LNCaP clone FGC (cell line): ENCODE results near the gene CAMK2G.
A peak's percentile ranks its signal among the peaks of the same experiment; 100 is the strongest.
"Not testable (repeated sequence)": the region's sequence is repeated elsewhere in the genome, so short reads cannot be mapped to it uniquely, and the experiment has no call there.

Experiments
- DNase-seq: peaks from one replicate; pipeline ENCODE4 v3.0.0-alpha.2; 2011; ENCODE audit warnings: low read depth
- H3K4me3 ChIP-seq: 2 replicates; pipeline ENCODE4 v1.5.1; 2011; ENCODE audit warnings: mild to moderate bottlenecking, low read depth, low read length, control low read depth
- TF ChIP-seq, protein P1 (sequence below): IDR thresholded peaks from 2 replicates; pipeline ENCODE4 v1.5.1; 2012; ENCODE audit warnings: mild to moderate bottlenecking; ENCODE audit not compliant: control insufficient read depth, insufficient read depth; ENCODE audit errors: extremely low read depth

CAMK2G gene

DNA sequence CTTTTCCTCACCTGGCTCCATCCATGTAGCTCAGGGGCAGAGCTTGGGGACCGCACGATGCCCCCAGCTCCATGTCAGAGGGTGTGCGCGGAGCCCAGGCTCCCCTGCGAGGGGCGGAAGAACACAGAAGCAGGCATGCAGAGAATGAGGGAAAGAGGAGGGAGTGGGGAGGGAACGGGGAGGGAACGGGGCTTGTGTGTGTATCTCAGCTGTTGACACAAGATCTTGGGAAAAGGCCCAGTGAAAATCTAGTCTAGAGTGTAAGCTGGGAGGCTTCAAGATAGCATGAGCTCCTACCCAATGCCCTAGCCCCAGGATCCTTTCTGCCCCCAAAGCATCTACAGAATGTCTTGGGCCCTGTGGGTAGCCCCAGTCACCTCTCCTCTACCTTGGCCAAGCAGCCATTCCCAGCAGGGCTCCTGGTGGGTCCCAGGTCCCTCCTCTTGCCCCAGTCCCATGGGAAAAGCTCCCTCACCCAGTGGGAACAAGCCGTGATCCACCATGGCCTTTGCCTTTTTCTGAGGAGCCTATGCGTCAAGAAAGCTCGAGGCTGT lies 37.9 kb downstream of the CAMK2G start:
- DNase-seq: no peak
- no peak overlapping the region for H3K4me3 ChIP-seq
- TF ChIP-seq, protein P1, sequence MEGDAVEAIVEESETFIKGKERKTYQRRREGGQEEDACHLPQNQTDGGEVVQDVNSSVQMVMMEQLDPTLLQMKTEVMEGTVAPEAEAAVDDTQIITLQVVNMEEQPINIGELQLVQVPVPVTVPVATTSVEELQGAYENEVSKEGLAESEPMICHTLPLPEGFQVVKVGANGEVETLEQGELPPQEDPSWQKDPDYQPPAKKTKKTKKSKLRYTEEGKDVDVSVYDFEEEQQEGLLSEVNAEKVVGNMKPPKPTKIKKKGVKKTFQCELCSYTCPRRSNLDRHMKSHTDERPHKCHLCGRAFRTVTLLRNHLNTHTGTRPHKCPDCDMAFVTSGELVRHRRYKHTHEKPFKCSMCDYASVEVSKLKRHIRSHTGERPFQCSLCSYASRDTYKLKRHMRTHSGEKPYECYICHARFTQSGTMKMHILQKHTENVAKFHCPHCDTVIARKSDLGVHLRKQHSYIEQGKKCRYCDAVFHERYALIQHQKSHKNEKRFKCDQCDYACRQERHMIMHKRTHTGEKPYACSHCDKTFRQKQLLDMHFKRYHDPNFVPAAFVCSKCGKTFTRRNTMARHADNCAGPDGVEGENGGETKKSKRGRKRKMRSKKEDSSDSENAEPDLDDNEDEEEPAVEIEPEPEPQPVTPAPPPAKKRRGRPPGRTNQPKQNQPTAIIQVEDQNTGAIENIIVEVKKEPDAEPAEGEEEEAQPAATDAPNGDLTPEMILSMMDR: no peak

DNA sequence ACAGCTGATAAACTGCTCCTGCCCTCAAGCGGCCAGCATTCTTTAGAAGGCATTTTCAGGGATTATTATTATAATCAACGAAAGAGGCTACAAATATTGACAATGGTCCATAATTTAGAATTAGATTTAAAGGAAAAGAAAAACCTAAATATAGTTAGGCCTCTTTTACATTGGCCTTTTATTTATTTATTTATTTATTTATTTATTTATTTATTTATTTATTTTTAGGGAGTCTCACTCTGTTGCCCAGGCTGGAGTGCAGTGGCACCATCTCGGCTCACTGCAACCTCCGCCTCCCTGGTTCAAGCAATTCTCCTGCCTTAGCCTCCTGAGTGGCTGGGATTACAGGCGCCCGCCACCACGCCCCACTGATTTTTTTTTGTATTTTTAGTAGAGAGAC lies 45.3 kb downstream of the CAMK2G start:
- DNase-seq, H3K4me3 ChIP-seq: not testable (repeated sequence)

DNA sequence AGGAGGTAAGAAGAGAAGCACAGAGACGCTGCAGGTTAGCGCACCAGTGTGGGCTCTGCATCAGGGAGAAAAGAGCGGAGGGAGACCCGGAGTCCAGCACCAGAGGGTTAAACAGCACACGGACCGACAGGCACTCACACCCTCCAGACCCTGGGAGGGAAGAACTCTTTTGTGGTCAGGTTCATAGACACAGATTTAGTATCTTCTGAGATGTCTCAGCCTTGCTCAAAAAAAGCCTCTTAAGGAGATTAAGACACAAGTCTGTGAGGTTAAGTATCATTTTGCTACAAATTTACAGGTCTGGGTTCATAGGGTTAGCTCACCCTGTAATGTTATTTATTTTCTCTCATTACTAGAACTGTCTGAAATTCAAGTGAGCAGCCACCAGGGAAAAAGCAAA lies 46.2 kb downstream of the CAMK2G start:
- TF ChIP-seq, protein P1: no peak
- no peak overlapping the region for H3K4me3 ChIP-seq
- DNase-seq: no peak

DNA sequence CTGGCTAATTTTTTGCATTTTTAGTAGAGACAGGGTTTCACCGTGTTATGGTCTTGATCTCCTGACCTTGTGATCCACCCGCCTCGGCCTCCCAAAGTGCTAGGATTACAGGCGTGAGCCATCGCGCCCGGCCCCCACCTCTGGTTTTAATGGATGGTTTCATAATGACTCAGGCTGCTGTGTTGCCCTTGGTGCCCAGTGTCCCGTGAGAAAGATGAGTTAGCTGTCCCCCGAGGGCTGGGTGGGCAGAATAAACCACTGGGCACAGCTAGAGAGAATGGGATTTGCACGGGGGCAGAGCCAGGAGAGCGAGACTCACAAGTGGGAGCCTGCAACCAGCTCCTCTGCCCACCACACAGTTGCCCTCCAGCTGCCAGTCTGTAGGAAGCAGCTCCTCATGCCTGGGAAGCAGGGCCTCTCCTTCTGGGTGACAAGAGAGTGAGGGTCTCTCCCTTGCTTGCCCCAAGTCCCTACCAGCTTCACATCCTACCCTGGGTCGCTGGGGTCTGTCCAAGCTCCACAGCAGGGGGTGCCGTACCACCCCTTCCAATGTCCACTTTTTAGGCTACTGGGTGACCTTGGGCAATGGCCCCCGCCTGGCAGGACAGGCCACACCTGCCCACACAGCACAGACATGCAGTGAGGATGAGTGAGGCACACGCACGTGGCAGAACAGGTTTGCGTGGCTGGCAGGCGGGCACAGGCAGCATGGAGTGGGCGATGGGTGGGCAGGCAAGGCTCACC lies 46.8 kb downstream of the CAMK2G start:
- TF ChIP-seq, protein P1: no peak
- DNase-seq: no peak
- no peak overlapping the region for H3K4me3 ChIP-seq

DNA sequence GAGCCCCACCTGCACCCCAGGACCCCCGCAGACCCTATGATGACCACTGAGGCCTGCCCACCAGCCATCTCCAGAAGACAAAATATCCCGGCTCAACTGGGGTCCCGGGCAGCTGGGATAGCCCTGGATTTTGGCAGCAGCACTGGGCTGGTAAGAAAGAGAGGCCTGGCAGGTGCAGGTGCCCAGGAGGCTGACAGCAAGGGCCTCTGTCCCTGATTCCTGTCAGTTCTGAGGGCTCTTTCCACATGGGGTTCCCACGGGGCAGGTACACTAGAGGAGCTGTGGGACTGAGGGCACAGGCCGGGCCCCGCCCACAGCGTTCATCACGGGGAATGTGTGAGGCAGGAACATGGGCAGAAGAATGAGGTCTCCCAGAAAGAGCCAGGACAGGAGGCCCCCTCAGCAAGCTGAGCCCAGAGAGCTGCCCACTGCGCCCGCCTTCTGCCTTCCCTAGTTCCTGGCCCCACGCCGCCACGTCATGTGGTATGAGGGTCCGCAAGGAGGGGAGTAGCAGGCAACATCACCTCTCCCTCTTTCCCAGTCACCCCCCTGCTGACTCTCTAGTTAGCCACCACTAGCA lies 50.1 kb downstream of the CAMK2G start:
- TF ChIP-seq, protein P1: no peak
- H3K4me3 ChIP-seq: no peak overlapping the region
- DNase-seq: no peak

DNA sequence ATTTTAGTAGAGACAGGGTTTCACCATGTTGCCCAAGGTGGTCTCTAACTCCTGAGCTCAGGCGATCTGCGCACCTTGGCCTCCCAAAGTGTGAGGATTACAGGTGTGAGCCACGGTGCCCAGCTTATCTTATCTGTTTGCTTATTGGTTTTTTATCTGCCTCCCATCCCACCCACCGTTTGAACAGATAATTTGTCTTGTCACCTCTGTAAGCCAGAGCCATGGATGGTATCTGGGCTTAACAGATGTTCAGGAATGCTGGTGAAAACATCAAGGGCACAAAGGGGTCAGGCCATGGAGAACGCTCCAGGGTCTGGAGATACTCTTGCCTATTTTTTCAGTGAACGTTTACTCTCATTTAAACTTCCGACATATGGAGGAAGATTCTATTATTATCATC lies 51.0 kb downstream of the CAMK2G start:
- TF ChIP-seq, protein P1: no peak
- H3K4me3 ChIP-seq: no peak overlapping the region
- no peak for DNase-seq

DNA sequence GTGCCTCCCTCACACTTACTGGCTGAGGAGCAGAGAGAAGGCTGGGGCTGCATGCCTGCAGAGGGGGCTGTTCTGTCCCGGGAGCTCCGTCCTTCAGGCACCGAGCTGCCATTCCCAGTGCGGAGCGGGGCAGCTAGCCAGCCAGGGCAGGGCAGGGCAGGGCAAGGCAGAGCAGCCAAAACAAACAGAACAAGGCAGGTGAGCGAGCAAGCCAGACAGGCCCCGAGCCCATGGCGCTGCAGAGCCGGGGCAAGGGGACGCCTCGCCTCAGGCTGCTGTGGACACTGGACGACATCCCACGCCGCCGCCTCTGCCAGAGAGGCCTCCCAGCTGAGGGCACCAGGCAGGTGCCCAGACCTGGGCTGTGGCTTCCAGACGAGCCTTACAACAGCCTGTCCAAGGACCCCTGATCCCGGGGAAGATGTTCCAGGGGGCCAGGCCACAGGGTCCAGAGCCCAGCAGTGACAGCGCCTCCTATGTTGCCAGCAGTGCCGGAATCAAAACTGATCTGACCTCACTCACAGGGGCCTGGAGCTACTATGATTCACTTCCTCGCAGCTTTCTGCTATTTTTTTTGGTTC lies 54.8 kb downstream of the CAMK2G start:
- TF ChIP-seq, protein P1: peak; percentile 47
- peak overlapping the region; percentile 29 for H3K4me3 ChIP-seq
- peak; percentile 90 for DNase-seq
